ENCODE data around the gene ATP2B1.

- TF ChIP-seq, protein P1, sequence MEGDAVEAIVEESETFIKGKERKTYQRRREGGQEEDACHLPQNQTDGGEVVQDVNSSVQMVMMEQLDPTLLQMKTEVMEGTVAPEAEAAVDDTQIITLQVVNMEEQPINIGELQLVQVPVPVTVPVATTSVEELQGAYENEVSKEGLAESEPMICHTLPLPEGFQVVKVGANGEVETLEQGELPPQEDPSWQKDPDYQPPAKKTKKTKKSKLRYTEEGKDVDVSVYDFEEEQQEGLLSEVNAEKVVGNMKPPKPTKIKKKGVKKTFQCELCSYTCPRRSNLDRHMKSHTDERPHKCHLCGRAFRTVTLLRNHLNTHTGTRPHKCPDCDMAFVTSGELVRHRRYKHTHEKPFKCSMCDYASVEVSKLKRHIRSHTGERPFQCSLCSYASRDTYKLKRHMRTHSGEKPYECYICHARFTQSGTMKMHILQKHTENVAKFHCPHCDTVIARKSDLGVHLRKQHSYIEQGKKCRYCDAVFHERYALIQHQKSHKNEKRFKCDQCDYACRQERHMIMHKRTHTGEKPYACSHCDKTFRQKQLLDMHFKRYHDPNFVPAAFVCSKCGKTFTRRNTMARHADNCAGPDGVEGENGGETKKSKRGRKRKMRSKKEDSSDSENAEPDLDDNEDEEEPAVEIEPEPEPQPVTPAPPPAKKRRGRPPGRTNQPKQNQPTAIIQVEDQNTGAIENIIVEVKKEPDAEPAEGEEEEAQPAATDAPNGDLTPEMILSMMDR (IDR thresholded peaks at IDR 0.05; ENCODE audit: low read depth, low read length, poor library complexity, severe bottlenecking): no peak
- TF ChIP-seq EZH2phosphoT487 (IDR thresholded peaks at IDR 0.05; ENCODE audit: borderline replicate concordance, low read length): no peak
Measured at GRCh38 chr12:89589753-89590152, 118.9 kb downstream of the ATP2B1 start.
